Psoas muscle (tissue), 8 donors: Measurements from ENCODE around the gene NEK2. TPM values are rescaled to one million over a fixed set of nuclear protein-coding genes. Genes with fewer than 3 reads are reported as not detected.

Source experiments
- ATAC-seq, 4 donors: fragments of 200-7000 bp; cut with Tn5 transposase; one replicate each; pipeline ENCODE4 v1.9.1; 2020; ENCODE audit warnings: moderate library complexity in 3 of 4, mild to moderate bottlenecking in 2 of 4
- DNase-seq, 2 donors: peaks; one replicate each; pipeline ENCODE4 v3.0.0-alpha.2; 2020
- H3K27ac ChIP-seq: fragments of 200-600 bp; one replicate; pipeline ENCODE4 v1.8.0; 2022
- H3K27me3 ChIP-seq, 3 donors: fragments of 200-600 bp in 1 of 3; one replicate each; pipeline versions ENCODE4 v1.6.1 to v1.8.0; 2013 to 2022; ENCODE audit warnings: low read length in 2 of 3, mild to moderate bottlenecking in 2 of 3, moderate library complexity in 1 of 3; ENCODE audit not compliant: insufficient read depth in 3 of 3
- H3K36me3 ChIP-seq, 2 donors: fragments of 200-600 bp in 1 of 2; one replicate each; pipeline versions ENCODE4 v1.6.1 to v1.8.0; 2013 to 2022; ENCODE audit warnings: low read depth in 1 of 2, mild to moderate bottlenecking in 1 of 2, moderate library complexity in 1 of 2; ENCODE audit not compliant: insufficient read depth in 1 of 2
- H3K4me1 ChIP-seq: fragments of 200-600 bp; one replicate; pipeline ENCODE4 v1.8.0; 2022
- H3K4me3 ChIP-seq: fragments of 200-600 bp; one replicate; pipeline ENCODE4 v1.8.0; 2022; ENCODE audit warnings: mild to moderate bottlenecking
- H3K9me3 ChIP-seq: fragments of 200-600 bp; one replicate; pipeline ENCODE4 v1.8.0; 2022
- WGBS, 3 donors: extraction: QIAGEN DNeasy Blood & Tissue Kit; methylation state at CpG; one replicate each; pipeline versions ENCODE4 v1.1.6 to v1.1.7; 2013; 5-methylcytosine and 5-hydroxymethylcytosine counted together
- intact Hi-C, 2 donors: fragments of 100-400 bp; cut with DNase I; formaldehyde crosslinking; loops; one replicate each; pipeline versions ENCODE4 v1.11.0 to v1.14.2; 2022
- polyA plus RNA-seq, 3 donors: library from polyadenylated mRNA; stranded (reverse); fragments of 200-250 nt; gene quantifications; one replicate each; pipeline ENCODE4 v1.2.3, GENCODE V29; 2013
- total RNA-seq, 4 donors: library from RNA; stranded (reverse); fragmentation: NEBNext Ultra II Directional in 2 of 4; extraction: Animal tissue kit (Norgen Biotek cat#: 25700) in 2 of 4; gene quantifications; one replicate each; pipeline versions ENCODE4 v1.2.1 to v1.2.4, GENCODE V29; 2021 to 2023
- TF ChIP-seq, protein P1 (sequence below): fragments of 200-600 bp; IDR thresholded peaks from one replicate; pipeline ENCODE4 v1.8.0; 2022; ENCODE audit warnings: antibody characterized with exemption
- donor health status: healthy with polysubstance abuse.
- donor health status: DM: no; HTN: no; CAD: no; lungs with moderate emphysema.
- donor health status: Bipolar disorder and iron deficiency.
- donor health status: healthy.
- donor health status: DM: yes; HTN: yes; CAD: no.
- donor health status: DM: no; HTN: no; CAD: no.
- donor health status: DM: no; HTN: no; CAD: no.
- donor health status: DM: yes; HTN: yes; CAD: no.

The NEK2 gene
- total and polyA plus RNA-seq, 7 donors, result 0.03 to 0.04 TPM; not detected in 5

DNA sequence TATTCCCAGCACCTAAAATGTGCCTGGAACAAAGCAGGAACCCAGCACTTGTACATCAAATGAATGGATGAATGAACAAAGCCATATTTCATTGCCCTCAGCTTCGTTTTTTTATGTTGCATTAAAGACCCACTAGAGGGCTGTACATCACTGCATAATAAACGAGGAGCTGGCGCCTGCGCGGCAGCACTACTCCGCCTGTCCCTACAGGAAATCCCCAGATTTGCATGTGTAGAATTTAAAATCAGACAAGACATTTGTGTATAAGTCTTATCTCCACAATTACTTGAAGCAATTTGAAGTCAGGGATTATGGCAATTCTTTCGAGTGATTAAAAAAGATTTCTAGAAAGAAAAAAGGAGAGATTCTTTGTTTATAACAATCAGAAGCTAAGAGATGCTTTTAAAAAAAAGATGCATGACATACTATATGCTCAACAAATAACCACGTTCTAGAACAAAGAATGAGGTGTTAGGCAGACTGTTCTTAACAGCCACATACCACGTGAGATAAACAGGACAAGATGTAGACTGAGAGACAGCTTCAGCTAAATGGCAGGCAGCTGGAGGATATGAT, 5.4 kb upstream of the NEK2 start:
- peak; percentile 84 to 97 (median 92) for ATAC-seq
- DNase-seq, result peak; percentile 59 to 81
- H3K9me3 ChIP-seq, result no peaks in the 10 kb centered on the region
- no peaks in the 10 kb centered on the region for H3K4me1 ChIP-seq
- TF ChIP-seq, protein P1, sequence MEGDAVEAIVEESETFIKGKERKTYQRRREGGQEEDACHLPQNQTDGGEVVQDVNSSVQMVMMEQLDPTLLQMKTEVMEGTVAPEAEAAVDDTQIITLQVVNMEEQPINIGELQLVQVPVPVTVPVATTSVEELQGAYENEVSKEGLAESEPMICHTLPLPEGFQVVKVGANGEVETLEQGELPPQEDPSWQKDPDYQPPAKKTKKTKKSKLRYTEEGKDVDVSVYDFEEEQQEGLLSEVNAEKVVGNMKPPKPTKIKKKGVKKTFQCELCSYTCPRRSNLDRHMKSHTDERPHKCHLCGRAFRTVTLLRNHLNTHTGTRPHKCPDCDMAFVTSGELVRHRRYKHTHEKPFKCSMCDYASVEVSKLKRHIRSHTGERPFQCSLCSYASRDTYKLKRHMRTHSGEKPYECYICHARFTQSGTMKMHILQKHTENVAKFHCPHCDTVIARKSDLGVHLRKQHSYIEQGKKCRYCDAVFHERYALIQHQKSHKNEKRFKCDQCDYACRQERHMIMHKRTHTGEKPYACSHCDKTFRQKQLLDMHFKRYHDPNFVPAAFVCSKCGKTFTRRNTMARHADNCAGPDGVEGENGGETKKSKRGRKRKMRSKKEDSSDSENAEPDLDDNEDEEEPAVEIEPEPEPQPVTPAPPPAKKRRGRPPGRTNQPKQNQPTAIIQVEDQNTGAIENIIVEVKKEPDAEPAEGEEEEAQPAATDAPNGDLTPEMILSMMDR, result peak; percentile 73
- no peak overlapping the region for H3K27ac ChIP-seq
- intact Hi-C loops, result loop anchor here (5.0 to 10.0 kb wide), 4 partner anchors 151 to 351 kb away; partner anchors contain the start of gene LPGAT1 (in 1 of the 2)
- WGBS, 3 donors, result 4 to 6% (median 5%) methylated on average over 9 of the region's 9 CpGs
- H3K4me3 ChIP-seq, result no peak overlapping the region
- H3K36me3 ChIP-seq, result no peaks in the 10 kb centered on the region
- no peaks in the 10 kb centered on the region for H3K27me3 ChIP-seq

DNA sequence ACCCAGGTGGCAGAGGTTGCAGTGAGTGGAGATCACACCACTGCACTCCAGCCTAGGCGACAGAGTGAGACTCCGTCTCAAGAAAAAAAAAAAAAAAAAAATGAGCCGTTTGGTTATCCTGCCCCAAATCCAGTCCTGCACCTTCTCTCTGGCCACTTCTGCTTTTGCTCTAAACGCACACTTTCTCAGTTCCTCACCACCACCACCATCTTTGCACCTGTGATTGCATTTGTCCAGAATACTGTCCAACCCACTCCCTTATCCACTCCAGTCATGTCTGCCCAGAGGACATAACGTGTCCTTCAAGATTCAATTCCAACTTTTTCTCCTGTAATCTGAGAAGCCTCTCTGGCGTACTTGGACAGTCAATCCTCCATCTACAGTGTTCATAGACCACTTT, 2.2 kb upstream of the NEK2 start:
- ATAC-seq, result no peak
- Histone ChIP-seq H3K9me3 (no peaks in the 10 kb centered on the region), H3K27ac (no peak overlapping the region), H3K36me3 (no peaks in the 10 kb centered on the region), H3K4me3 (no peak overlapping the region), H3K27me3 (no peaks in the 10 kb centered on the region), H3K4me1 (peaks cover 6% of the 10 kb centered on the region)
- TF ChIP-seq, protein P1, result no peak
- WGBS, 3 donors, result 42 to 57% (median 42%) methylated on average over 4 to 6 of the region's 6 CpGs
- no peak for DNase-seq
- intact Hi-C loops, result loop anchor here in 1 of 2 donors (5.0 kb wide), 1 partner anchor 775 kb away; no protein-coding TSS in a partner anchor

DNA sequence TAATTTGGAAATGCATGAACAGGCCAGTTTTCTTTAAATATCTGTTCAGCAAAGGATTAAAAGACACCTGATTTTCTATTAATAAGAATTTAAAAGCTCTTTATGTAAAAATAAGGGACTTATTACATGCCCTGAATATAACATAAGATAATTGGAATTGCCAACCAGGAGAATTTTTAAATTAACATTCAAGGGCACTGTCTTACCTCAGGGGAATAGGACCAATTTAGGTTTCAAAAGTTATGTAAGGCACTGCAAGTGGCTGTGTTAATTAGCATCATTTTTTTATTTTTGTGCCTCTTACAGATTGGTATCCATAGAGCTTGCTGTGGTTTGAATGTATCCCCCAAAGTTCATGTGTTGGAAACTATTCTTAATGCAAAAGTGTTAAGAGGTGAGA, 1.3 kb upstream of the NEK2 start:
- ATAC-seq, result no peak
- Histone ChIP-seq H3K27ac (no peak overlapping the region), H3K27me3 (peaks cover 0 to 1% (median 0%) of the 10 kb centered on the region in 3 donors), H3K9me3 (no peaks in the 10 kb centered on the region), H3K4me1 (peaks cover 6% of the 10 kb centered on the region), H3K4me3 (no peak overlapping the region), H3K36me3 (no peaks in the 10 kb centered on the region)
- TF ChIP-seq, protein P1, result no peak
- intact Hi-C loops, result loop anchor here in 1 of 2 donors (5.0 kb wide), 1 partner anchor 776 kb away; no protein-coding TSS in a partner anchor
- DNase-seq, result no peak

DNA sequence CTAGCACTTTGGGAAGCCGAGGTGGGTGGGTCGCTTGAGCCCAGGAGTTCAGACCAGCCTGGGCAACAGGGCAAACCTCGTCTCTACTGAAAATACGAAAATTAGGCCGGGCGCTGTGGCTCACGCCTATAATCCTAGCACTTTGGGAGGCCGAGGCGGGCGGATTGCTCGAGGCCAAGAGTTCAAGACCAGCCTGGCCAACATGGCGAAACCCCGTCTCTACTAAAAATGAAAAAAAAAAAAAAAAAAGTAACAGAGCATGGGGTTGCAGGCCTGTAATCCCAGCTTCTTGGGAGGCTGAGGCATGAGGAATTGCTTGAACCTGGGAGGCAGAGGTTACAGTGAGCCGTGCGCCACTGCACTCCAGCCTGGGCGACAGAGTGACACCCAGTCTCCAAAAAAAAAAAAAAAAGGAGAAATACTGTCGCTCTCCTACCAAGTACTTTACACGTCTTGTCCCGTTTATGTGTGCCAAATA, 724 bp upstream of the NEK2 start:
- H3K27me3 ChIP-seq, result peaks cover 0 to 7% (median 0%) of the 10 kb centered on the region in 3 donors
- H3K4me1 ChIP-seq, result peaks cover 6% of the 10 kb centered on the region
- H3K36me3 ChIP-seq, result no peaks in the 10 kb centered on the region
- TF ChIP-seq, protein P1, result no peak
- no peaks in the 10 kb centered on the region for H3K9me3 ChIP-seq
- no peak for ATAC-seq
- H3K4me3 ChIP-seq, result peak overlapping the region; percentile 73
- 34 to 37% (median 34%) methylated on average over 19 of the region's 19 CpGs for WGBS, 3 donors
- DNase-seq, result no peak
- H3K27ac ChIP-seq, result no peak overlapping the region
- intact Hi-C loops, result loop anchor here in 1 of 2 donors (5.0 kb wide), 1 partner anchor 776 kb away; no protein-coding TSS in a partner anchor
